Neural cell (in vitro differentiated cells): ENCODE results near the gene CRYGA. TPM values are rescaled to one million over a fixed set of nuclear protein-coding genes. Genes with fewer than 3 reads are reported as not detected.

ENCODE experiments used
- H2AFZ ChIP-seq: fragments of 200-600, 300-800 bp; sonication (generic), shearing (Covaris generic); 2 replicates; pipeline ENCODE4 v1.6.0; 2014; ENCODE audit warnings: low read depth, mild to moderate bottlenecking, antibody characterized with exemption, low read length, moderate library complexity
- H3F3A ChIP-seq: fragments of 200-600 bp; shearing (Covaris generic); 2 replicates; pipeline ENCODE4 v1.6.1; 2016; ENCODE audit warnings: mild to moderate bottlenecking, moderate library complexity, mixed read lengths, antibody characterized with exemption, low read length; ENCODE audit not compliant: insufficient read depth, poor library complexity, severe bottlenecking
- H3K27ac ChIP-seq: fragments of 200-600, 300-800 bp; sonication (generic), shearing (Covaris generic); 2 replicates; pipeline ENCODE4 v1.5.1; 2014; ENCODE audit warnings: mild to moderate bottlenecking, low read length, moderate library complexity
- H3K27me3 ChIP-seq: fragments of 300-800, 200-600 bp; sonication (generic), shearing (Covaris generic); 2 replicates; pipeline ENCODE4 v1.6.0; 2014; ENCODE audit warnings: mild to moderate bottlenecking, low read depth, low read length, moderate library complexity; ENCODE audit not compliant: insufficient read depth
- H3K36me3 ChIP-seq: fragments of 300-800, 200-600 bp; sonication (generic), shearing (Covaris generic); 2 replicates; pipeline ENCODE4 v1.5.1; 2014; ENCODE audit warnings: mild to moderate bottlenecking, antibody characterized with exemption, low read length, moderate library complexity; ENCODE audit not compliant: insufficient read depth
- H3K4me2 ChIP-seq: fragments of 300-800, 200-600 bp; sonication (generic), shearing (Covaris generic); 2 replicates; pipeline ENCODE4 v1.6.0; 2014; ENCODE audit warnings: mild to moderate bottlenecking, low read length
- H3K4me3 ChIP-seq: fragments of 300-800, 200-600 bp; sonication (generic), shearing (Covaris generic); 2 replicates; pipeline ENCODE4 v1.5.1; 2014; ENCODE audit warnings: mild to moderate bottlenecking, low read length, moderate library complexity
- H3K79me2 ChIP-seq: fragments of 200-600 bp; shearing (Covaris generic); replicated peaks from 2 replicates; pipeline ENCODE4 v1.6.0; 2014; ENCODE audit warnings: mild to moderate bottlenecking, low read length, moderate library complexity; ENCODE audit not compliant: insufficient read depth
- H3K9ac ChIP-seq: fragments of 300-800, 200-600 bp; sonication (generic), shearing (Covaris generic); 2 replicates; pipeline ENCODE4 v1.6.1; 2016; ENCODE audit warnings: mild to moderate bottlenecking, low read length, mixed read lengths
- H3K9me2 ChIP-seq: fragments of 200-600 bp; shearing (Covaris generic); 2 replicates; pipeline ENCODE4 v1.6.1; 2016; ENCODE audit warnings: mild to moderate bottlenecking, low read length, mixed read lengths; ENCODE audit not compliant: insufficient read depth
- H3K9me3 ChIP-seq: fragments of 200-600, 300-800 bp; sonication (generic), shearing (Covaris generic); 2 replicates; pipeline ENCODE4 v1.6.1; 2016; ENCODE audit warnings: mild to moderate bottlenecking, mixed run types, low read length, moderate library complexity, mixed read lengths
- H4K20me1 ChIP-seq: fragments of 200-600 bp; shearing (Covaris generic); 2 replicates; pipeline ENCODE4 v1.6.1; 2016; ENCODE audit warnings: mild to moderate bottlenecking, mixed run types; ENCODE audit not compliant: insufficient read depth
- EP300 ChIP-seq: fragments of 450-650 bp; conservative IDR thresholded peaks from 2 replicates; pipeline ENCODE4 v1.6.1; 2014; ENCODE audit warnings: antibody characterized with exemption, mild to moderate bottlenecking, moderate library complexity; ENCODE audit not compliant: poor library complexity, severe bottlenecking
- EZH2 ChIP-seq: fragments of 200-600, 300-800 bp; shearing (Covaris generic), sonication (generic); IDR thresholded peaks from 2 replicates; pipeline ENCODE4 v1.6.1; 2014; ENCODE audit warnings: antibody characterized with exemption, low read length, borderline replicate concordance, mild to moderate bottlenecking; ENCODE audit not compliant: insufficient read depth, poor library complexity, severe bottlenecking
- MXI1 ChIP-seq: fragments of 450-650 bp; conservative IDR thresholded peaks from 2 replicates; pipeline ENCODE4 v1.6.1; 2014; ENCODE audit warnings: antibody characterized with exemption, mild to moderate bottlenecking; ENCODE audit not compliant: poor library complexity, severe bottlenecking
- POLR2AphosphoS5 ChIP-seq: IDR thresholded peaks from 2 replicates; pipeline ENCODE4 v1.6.1; 2012
- RAD21 ChIP-seq: fragments of 450-650 bp; conservative IDR thresholded peaks from 2 replicates; pipeline ENCODE4 v1.6.1; 2014; ENCODE audit warnings: antibody characterized with exemption, mild to moderate bottlenecking, moderate library complexity
- REST ChIP-seq: IDR thresholded peaks from 2 replicates; pipeline ENCODE4 v1.6.1; 2012; ENCODE audit warnings: borderline replicate concordance
- SMC3 ChIP-seq: fragments of 450-650 bp; conservative IDR thresholded peaks from 2 replicates; pipeline ENCODE4 v1.6.1; 2014; ENCODE audit warnings: antibody characterized with exemption, mild to moderate bottlenecking, moderate library complexity; ENCODE audit not compliant: poor library complexity
- TAF1 ChIP-seq: IDR thresholded peaks from 2 replicates; pipeline ENCODE4 v1.6.1; 2012; ENCODE audit warnings: low read depth
- polyA plus RNA-seq: library from polyadenylated mRNA; depleted of rRNA; stranded (reverse); fragments of >200 nt; gene quantifications from 2 replicates; pipeline ENCODE4 v1.2.3, GENCODE V29; 2014
- TF ChIP-seq, protein P1 (sequence below): fragments of 450-650 bp; IDR thresholded peaks from 2 replicates; pipeline ENCODE4 v1.5.1; 2014; ENCODE audit warnings: antibody characterized with exemption, mild to moderate bottlenecking, moderate library complexity; ENCODE audit not compliant: poor library complexity, severe bottlenecking

The CRYGA gene
- polyA plus RNA-seq, 1 donor from 2014 or later, result not detected

GRCh38 chr2:208204166-208204565 lies 40.8 kb upstream of the CRYGA start:
- no peaks in the 10 kb centered on the region for H3K27me3 ChIP-seq
- H4K20me1 ChIP-seq, result no peaks in the 10 kb centered on the region
- H3K9me2 ChIP-seq, result no peaks in the 10 kb centered on the region
- no peak overlapping the region for H2AFZ ChIP-seq
- H3K27ac ChIP-seq, result no peak overlapping the region
- no peaks in the 10 kb centered on the region for H3K9me3 ChIP-seq
- H3F3A ChIP-seq, result no peaks in the 10 kb centered on the region
- no peak overlapping the region for H3K4me2 ChIP-seq
- no peaks in the 10 kb centered on the region for H3K36me3 ChIP-seq
- TF ChIP-seq, protein P1, sequence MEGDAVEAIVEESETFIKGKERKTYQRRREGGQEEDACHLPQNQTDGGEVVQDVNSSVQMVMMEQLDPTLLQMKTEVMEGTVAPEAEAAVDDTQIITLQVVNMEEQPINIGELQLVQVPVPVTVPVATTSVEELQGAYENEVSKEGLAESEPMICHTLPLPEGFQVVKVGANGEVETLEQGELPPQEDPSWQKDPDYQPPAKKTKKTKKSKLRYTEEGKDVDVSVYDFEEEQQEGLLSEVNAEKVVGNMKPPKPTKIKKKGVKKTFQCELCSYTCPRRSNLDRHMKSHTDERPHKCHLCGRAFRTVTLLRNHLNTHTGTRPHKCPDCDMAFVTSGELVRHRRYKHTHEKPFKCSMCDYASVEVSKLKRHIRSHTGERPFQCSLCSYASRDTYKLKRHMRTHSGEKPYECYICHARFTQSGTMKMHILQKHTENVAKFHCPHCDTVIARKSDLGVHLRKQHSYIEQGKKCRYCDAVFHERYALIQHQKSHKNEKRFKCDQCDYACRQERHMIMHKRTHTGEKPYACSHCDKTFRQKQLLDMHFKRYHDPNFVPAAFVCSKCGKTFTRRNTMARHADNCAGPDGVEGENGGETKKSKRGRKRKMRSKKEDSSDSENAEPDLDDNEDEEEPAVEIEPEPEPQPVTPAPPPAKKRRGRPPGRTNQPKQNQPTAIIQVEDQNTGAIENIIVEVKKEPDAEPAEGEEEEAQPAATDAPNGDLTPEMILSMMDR, result no peak
- TF ChIP-seq RAD21 (no peak), REST (no peak), POLR2AphosphoS5 (no peak), TAF1 (no peak), EZH2 (no peak), EP300 (no peak), MXI1 (no peak), SMC3 (no peak)
- no peak overlapping the region for H3K9ac ChIP-seq
- H3K79me2 ChIP-seq, result no peaks in the 10 kb centered on the region
- H3K4me3 ChIP-seq, result no peak overlapping the region

DNA sequence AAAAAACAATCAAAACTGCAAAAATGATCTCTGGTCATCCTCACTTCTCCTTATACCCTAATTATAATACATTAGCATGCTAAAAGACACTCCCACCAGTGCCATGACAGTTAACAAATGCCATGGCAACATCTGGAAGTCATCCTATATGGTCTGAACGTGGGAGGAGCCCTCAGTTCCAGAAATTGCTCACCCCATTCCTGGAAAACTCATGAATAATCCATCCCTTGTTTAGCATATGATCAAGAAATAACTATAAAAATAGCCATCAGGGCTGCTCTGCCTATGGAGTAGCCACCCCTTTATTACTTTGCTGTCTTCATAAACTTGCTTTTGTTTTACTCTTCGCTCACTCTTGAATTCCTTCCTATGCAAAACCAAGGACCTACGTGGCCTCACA lies 32.1 kb upstream of the CRYGA start:
- Histone ChIP-seq H3K27me3 (no peaks in the 10 kb centered on the region), H3K79me2 (no peaks in the 10 kb centered on the region), H3K4me2 (no peak overlapping the region), H3K9me2 (no peaks in the 10 kb centered on the region), H2AFZ (no peak overlapping the region), H3K9ac (no peak overlapping the region), H4K20me1 (no peaks in the 10 kb centered on the region), H3F3A (no peaks in the 10 kb centered on the region), H3K36me3 (no peaks in the 10 kb centered on the region), H3K9me3 (no peaks in the 10 kb centered on the region), H3K4me3 (no peak overlapping the region), H3K27ac (no peak overlapping the region)
- TF ChIP-seq EZH2, result no peak
- no peak for TF ChIP-seq RAD21
- no peak for TF ChIP-seq REST
- TF ChIP-seq TAF1, result no peak
- no peak for TF ChIP-seq POLR2AphosphoS5
- TF ChIP-seq, protein P1, result no peak
- no peak for TF ChIP-seq EP300
- no peak for TF ChIP-seq SMC3
- no peak for TF ChIP-seq MXI1
